ENCODE results near the gene UGT1A8.
"Not testable (repeated sequence)": the region's sequence is repeated elsewhere in the genome, so short reads cannot be mapped to it uniquely, and the experiment has no call there.

UGT1A8 gene

DNA sequence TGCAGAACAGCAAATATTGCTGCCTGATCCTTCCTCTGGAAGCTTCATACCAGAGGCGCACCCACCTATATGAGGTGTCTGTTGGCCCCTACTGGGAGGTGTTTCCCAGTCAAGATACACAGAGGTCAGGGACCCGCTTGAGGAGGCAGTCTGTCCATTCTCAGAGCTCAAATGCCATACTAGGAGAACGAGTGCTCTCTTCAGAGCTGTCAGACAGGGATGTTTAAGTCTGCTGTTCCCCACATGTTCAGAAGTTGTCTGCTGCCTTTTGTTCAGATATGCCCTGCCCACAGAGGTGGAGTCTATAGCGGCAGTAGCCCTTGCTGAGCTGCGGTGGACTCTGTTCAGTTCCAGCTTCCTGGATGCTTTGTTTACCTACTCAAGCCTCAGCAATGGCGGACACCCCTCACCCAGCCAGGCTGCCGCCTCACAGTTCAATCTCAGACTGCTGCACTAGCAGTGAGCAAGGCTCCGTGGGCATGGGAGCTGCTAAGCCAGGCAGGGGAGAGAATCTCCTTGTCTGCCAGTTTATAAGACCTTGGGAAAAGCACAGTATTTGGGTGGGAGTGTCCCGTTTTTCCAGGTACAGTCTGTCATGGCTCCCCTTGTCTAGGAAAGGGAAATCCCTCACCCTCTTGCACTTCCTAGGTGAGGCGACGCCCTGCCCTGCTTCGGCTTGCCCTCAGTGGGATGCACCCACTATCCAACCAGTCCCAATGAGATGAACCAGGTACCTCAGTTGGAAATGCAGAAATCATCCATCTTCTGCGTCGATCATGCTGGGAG lies 119.6 kb downstream of the UGT1A8 start:
- not testable (repeated sequence) for DNase-seq

DNA sequence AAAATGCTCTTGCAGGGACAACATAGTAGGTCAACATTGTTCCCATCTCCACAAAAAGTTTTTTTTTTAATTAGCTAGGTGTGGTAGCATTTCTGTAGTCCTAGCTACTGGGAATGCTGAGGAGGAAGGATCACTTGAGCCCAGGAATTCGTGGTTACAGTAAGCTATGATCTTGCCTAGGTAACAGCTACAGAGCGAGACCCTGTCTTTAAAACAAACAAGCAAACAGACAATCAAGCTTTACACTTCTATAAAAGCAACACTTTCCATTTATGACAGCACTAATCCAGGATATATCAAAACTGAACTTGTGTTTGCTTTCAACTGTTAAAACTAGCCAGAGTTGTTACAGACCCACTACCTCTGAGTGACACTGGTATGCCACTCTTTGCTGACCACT lies 123.4 kb downstream of the UGT1A8 start:
- DNase-seq: no peak

DNA sequence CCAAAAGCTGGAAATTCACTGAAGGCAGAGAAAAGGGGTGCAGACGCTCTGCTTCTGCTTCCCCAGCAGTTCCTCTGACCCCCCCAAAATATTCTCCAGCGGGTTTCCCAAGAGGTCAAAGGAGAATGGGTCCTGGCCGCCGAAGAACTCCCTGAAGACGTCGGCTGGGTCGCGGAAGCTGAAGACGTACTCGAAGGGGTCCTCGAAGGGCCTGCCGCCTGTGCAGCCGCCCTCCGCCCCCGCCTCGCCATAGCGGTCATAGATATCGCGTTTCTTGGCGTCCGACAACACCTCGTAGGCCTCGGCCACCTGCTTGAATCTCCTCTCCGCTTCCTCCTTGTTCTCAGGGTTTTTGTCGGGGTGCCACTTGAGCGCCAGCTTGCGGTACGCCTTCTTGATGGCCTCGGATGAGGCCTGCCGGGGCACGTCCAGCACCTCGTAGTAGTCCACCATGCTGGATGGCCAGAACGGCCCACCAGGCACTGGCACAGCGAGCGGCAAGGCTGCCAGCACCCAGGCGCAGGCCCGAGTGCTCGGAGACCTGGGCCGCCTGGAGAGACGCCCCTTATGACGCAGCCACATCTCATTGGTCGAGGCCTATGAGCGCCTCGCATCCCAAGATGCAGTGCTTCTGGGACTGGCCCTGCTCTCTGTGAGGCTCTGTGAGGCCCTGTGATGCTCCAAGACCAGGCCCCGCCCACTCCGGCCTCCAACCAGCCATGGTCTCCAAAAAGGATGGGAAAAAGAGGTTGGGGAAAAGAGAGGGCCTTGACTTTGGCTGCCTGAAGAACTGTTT lies 126.2 kb downstream of the UGT1A8 start:
- DNase-seq: no peak

DNA sequence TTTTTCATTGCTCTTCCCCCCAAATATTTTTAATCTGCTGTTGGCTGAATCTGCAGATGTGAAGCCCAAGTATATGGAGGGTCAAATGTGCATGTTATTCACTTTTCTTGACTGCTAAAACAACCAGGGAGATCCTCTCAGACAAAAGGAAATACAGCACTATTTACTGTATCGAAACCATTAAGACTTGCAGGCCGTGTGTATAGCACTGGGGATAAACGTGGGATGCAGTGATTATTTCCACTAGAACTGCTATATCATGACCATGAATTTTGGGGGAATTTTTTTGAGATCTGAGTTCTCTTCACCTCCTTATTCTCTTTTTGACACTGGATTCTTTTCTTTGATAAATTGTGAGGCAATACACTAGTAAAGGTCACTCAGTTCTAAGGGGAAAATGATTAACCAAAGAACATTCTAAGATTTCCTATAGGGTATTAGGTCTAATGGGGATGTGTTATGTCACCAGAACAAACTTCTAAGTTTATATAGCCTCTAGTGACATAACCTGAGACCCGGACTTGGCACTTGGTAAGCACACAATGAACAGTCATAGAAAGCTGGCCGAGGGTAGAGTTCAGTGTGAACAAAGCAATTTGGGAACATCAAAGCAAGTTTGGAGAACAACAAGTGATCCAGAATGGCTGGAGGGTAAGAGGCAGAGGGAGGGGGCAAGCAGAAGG lies 127.8 kb downstream of the UGT1A8 start:
- no peak for DNase-seq

DNA sequence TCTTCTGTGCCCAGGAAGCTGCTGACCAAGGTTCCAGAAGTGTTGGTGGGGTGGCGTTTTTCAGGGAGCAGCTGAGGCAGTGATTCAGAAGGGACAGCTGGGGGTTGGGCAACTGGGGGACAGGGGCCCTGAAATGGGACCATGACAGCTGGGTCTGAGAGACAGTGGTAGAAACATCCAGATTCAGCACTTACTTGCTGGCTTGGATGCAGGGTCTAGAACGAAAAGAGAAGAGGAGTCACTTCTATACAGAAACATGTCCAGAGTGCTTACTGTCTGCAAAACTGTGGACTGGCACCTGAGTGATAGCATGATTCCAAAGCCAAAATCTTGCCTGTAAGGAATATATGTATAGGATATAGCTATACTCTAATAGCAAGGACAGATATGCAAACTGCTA lies 128.4 kb downstream of the UGT1A8 start:
- not testable (repeated sequence) for DNase-seq

DNA sequence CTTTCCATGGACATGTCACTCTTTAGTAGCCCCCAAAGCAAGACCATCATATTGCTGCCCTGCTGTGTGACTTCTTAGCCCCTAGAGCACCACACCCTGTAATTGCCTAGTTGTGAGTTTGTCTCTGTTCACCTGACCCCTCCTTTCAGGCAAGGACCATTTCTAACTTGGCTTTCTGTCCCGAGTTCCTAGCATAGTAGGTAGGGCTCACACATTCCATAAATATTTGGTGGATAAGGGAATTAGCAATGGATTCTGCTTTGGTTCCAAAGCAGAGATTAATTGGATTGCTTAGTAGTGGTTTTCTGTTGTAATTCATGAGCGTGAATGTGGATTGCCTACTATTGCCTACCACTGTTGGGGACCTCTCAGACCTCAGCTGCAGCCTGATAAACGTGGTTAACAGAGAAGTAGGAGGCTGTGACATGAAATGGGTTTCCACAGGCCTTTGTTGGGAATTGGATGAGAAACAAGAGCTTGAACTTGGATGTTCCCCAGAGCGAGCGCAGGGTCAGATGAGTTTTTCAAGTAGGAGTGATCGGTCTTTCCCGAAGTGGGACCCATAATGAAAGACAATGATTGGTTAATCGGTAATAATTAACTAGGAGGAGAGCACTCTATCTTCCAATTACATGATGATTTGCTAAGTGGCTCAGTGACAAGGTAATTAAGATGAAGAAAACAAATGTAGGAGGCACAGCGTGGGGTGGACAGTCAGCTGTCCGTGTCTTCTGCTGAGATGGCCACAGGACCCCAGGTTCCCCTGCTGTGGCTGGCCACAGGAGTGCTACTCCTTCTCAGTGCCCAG lies 129.2 kb downstream of the UGT1A8 start:
- no peak for DNase-seq

DNA sequence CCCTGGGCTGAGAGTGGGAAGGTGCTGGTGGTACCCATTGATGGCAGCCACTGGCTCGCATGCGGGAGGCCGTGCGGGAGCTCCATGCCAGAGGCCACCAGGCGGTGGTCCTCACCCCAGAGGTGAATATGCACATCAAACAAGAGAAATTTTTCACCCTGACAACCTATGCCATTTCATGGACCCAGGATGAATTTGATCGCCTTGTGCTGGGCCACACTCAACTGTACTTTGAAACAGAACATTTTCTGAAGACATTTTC lies 129.8 kb downstream of the UGT1A8 start:
- no peak for DNase-seq

DNA sequence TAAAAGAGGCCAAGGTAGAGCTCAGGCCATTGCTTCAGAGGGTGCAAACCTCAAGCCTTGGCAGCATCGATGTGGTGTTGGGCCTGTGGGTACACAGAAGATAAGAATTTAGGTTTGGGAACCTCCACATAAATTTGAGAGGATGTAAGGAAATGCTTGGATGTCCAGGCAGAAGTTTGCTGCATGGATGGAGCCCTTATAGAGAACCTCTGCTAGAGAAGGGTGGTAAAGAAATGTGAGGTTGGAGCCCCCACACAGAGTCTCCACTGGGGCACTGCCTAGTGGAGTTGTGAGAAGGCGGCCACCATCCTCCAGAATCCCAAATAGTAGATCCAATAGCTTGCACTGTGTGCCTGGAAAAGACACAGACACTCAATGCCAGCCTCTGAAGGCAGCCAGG lies 133.3 kb downstream of the UGT1A8 start:
- not testable (repeated sequence) for DNase-seq

DNA sequence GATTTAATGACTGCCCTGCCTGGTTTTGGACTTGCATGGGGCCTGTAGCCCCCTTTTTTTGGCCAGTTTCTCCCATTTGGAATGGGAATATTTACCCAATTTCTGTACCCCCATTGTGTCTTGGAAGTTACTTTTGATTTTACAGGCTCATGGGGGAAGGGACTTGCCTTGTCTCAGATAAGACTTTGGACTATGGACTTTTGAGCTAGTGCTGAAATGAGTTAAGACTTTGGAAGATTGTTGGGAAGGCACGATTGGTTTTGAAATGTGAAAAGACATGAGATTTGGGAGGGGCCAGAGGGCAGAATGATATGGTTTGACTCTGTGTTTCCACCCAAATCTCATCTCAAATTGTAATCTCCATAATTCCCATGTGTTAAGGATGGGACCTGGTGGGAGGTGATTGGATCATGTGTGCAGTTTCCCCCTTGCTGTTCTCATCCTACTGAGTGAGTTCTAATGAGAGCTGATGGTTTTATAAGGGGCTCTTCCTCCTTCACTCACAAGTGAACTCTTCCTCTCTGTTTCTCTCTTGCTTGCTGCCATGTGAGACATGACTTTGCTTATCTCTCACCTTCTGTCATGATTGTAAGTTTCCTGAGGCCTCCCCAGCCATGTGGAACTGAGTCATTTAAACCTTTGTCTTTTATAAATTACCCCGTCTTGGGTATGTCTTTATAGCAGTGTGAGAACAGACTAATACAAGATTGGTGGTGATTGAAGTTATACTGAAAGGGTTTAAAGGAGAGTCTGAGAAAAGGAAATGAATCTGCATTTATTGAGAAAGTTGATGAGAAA lies 134.0 kb downstream of the UGT1A8 start:
- DNase-seq: not testable (repeated sequence)

DNA sequence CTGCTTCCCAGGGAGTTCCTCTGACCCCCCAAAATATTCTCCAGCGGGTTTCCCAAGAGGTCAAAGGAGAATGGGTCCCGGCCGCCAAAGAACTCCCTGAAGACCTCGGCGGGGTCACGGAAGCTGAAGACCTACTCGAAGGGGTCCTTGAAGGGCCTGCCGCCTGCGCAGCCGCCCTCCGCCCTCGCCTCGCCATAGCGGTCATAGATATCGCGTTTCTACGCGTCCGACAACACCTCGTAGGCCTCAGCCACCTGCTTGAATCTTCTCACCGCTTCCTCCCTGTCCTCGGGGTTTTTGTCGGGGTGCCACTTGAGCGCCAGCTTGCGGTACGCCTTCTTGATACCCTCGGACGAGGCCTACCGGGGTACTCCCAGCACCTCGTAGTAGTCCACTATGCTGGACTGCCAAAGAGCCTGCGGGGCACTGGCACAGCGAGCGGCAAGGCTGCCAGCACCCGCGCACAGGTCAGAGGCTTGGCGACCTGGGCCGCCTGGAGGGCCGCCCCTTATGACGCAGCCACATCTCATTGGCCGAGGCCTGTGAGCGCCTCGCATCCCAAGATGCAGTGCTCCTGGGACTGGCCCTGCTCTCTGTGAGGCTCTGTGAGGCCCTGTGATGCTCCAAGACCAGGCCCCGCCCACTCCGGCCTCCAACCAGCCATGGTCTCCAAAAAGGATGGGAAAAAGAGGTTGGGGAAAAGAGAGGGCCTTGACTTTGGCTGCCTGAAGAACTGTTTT lies 137.6 kb downstream of the UGT1A8 start:
- no peak for DNase-seq

DNA sequence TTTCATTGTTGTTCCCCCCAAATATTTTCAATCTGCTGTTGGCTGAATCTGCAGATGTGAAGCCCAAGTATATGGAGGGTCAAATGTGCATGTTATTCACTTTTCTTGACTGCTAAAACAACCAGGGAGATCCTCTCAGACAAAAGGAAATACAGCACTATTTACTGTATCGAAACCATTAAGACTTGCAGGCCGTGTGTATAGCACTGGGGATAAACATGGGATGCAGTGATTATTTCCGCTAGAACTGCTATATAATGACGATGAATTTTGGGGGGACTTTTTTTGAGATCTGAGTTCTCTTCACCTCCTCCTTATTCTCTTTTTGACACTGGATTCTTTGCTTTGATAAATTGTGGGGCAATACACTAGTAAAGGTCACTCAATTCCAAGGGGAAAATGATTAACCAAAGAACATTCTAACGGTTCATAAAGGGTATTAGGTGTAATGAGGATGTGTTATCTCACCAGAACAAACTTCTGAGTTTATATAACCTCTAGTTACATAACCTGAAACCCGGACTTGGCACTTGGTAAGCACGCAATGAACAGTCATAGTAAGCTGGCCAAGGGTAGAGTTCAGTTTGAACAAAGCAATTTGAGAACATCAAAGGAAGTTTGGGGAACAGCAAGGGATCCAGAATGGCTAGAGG lies 139.1 kb downstream of the UGT1A8 start:
- DNase-seq: no peak

DNA sequence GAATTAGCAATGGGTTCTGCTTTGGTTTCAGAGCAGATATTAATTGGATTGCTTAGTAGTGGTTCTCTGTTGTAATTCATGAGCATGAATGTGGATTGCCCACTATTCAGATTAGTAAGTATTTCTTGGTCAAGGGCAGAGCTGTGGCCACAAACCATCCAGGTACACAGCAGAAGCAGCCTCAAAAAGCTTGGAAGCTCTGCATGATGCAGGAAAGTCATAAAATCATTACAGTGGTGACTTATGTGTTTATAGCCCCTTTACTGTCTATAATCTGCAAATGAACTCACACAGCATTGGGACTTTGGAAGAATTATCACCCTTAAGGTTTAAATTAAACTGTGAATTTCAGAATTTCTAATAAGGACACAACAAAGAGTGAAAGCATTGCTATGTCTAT lies 140.7 kb downstream of the UGT1A8 start:
- DNase-seq: no peak

DNA sequence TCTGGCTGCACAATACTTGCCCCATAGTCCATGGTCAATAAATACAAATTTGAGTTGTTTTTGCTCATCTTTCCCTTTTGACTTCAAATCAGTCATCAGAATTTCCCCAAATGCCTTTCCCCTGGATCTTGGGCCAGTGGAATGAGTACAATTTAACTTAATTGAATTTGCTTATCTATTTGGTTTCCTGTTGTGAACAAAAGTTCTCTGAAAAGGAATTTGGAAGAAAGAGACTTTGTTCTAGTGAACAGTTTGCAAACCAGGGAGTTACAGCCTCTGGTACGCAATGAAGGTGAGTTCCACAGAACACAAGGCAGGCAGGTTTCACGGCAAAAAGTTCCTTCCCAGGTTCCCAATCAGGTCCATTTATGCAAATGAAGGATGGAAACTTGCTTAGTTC lies 141.4 kb downstream of the UGT1A8 start:
- no peak for DNase-seq

DNA sequence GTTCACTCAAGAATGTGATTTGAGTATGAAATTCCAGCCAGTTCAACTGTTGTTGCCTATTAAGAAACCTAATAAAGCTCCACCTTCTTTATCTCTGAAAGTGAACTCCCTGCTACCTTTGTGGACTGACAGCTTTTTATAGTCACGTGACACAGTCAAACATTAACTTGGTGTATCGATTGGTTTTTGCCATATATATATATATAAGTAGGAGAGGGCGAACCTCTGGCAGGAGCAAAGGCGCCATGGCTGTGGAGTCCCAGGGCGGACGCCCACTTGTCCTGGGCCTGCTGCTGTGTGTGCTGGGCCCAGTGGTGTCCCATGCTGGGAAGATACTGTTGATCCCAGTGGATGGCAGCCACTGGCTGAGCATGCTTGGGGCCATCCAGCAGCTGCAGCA lies 142.6 kb downstream of the UGT1A8 start, which contains the start of gene UGT1A1:
Gene UGT1A1 (plus strand): TSS at position 228 of the 400 bp plus-strand sequence. CDS start 18 bp downstream, at position 246.
- no peak for DNase-seq

DNA sequence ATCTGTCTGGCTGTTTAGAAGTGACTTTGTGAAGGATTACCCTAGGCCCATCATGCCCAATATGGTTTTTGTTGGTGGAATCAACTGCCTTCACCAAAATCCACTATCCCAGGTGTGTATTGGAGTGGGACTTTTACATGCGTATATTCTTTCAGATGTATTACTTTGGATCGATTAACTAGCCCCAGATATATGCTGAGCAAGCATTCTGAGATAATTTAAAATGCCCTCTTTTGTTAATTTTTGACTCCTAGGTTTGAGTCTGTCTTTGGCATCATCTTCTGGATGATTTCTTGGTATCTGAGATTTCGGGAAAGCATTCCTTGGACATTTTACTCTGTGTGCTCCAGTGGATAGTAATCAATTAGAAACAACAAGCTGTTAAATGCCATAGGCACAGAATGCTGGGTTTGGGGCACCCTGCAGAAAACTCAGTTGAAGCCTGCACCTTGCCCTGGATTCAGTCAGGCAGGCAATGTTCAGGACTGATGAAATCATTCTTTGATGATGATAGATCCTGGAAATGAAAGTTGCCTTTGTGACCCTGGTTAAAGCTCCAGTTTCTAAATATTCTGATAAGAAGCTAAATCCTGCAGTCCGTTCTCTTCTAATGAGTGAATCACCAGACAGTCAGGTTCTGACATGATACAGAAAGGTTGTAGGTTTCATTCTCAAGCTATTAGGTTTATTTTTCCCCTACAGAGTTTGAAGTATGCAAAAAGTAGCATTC lies 143.8 kb downstream of the UGT1A8 start:
- DNase-seq: no peak

DNA sequence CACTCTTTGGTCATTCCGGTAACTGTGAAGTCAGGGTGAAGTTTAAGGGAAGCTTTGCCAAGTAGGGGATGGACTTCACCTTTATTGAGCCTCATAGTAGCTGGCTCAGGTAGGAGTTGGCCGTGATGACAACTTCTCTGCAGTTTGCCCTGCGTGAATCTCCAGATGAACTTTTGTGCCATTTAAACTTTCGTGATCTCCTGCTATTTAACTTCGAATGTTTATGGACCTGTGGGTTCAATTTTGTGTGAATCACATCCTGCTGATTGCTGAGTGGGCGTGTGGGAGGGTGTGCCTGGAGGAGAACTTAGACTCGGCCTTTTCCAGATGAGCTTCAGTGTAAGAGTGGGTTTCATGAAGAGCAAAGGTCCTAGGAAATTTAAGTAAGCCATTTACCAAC lies 146.8 kb downstream of the UGT1A8 start:
- no peak for DNase-seq

DNA sequence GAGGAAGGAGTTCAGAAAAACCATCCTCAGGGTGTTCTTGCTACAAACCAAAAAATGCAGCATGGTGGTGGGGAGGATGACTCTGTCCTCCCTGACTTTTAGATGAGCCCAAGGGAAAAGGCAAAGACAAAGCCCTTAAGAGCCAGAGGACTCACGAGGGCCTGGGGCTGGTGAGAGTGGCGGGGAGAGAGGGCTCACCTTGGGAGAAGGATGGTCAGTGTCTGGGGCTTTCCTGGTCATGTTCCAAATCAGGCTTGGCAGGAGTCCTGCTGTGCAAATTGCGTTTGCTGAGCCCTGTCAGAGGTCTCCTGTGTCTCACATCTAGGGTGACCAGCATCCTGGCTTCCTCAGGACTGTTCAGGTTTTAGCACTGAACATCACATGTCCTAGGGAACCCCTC lies 147.3 kb downstream of the UGT1A8 start:
- no peak for DNase-seq

DNA sequence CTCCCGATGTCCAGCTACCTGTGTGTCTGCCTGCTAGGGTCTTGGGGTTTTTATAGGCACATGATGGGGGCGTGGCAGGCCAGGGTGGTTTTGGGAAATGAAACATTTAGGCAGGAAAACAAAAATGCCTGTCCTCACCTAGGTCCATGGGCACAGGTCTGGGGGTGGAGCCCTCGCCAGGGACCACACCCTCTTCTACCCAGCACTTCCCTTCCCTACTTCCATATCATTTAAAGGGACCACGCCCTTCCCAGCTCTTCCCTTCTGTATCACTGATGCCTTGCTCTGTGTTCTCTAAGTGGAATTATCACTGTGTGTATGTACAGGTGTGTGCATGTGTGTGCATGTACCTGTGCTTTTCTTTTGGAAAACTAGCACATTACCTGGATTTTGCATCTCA lies 149.0 kb downstream of the UGT1A8 start:
- no peak for DNase-seq

DNA sequence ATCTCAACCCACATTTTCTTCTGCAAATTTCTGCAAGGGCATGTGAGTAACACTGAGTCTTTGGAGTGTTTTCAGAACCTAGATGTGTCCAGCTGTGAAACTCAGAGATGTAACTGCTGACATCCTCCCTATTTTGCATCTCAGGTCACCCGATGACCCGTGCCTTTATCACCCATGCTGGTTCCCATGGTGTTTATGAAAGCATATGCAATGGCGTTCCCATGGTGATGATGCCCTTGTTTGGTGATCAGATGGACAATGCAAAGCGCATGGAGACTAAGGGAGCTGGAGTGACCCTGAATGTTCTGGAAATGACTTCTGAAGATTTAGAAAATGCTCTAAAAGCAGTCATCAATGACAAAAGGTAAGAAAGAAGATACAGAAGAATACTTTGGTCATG lies 150.6 kb downstream of the UGT1A8 start:
- DNase-seq: no peak

DNA sequence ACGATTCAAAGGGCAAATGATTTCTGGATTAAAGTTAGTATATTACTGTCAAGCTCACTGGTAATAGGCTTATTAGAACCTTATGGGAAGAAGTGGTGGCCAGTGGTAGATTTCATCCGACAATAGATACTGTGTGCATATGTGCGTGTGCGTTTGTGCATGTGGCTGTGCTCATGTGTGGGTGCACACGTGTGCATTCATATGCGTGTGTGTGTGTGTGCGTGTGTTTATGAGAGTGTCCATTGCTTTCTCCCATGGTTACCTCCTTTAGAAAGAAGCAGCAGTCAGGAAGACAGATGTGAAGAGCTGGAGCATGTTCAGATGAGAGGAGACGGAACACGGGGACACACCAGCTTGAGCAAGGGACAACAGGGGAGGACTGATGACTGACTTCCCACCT lies 151.8 kb downstream of the UGT1A8 start:
- DNase-seq: no peak

Data from activated CD4-positive, alpha-beta T cell treated with anti-CD3 and anti-CD28 coated beads for 48 hours (primary cell).